Posterior cingulate gyrus (tissue), 11 donors: ENCODE measurements around the gene MANBA.

Experiments
- DNase-seq, 10 donors: peaks; one replicate each; pipeline versions ENCODE4 v3.0.0 to v3.0.0-alpha.2; 2020 to 2021; ENCODE audit warnings: mixed read lengths in 3 of 10
- intact Hi-C: fragments of 100-400 bp; cut with DNase I; formaldehyde crosslinking; loops from one replicate; pipeline ENCODE4 v1.15.1; 2023

Gene MANBA

GRCh38 chr4:102760645-102761295, at the start of gene MANBA:
MANBA (minus strand) TSS chr4:102760968; CDS start chr4:102760894, 74 bp downstream.
- intact Hi-C loops: loop anchor here (1.0 kb wide), 1 partner anchor 65 kb away; no protein-coding TSS in a partner anchor

GRCh38 chr4:102809691-102810090, 48.9 kb upstream of the MANBA start:
- intact Hi-C loops: no loop called here
- no peak for DNase-seq

More at GRCh38 chr4:102760645-102761295, at the start of gene MANBA:
- peak; percentile 71 to 98 (median 81) for DNase-seq

- intact Hi-C loops: no loop called here
- no peak for DNase-seq
Observed at GRCh38 chr4:102809190-102809589, 48.4 kb upstream of the MANBA start.

- DNase-seq: no peak
- intact Hi-C loops: no loop called here
Observed at GRCh38 chr4:102808009-102808408, 47.2 kb upstream of the MANBA start.

GRCh38 chr4:102807345-102807744, 46.6 kb upstream of the MANBA start:
- no peak for DNase-seq
- intact Hi-C loops: no loop called here

GRCh38 chr4:102799816-102800215, 39.0 kb upstream of the MANBA start:
- intact Hi-C loops: no loop called here
- DNase-seq: no peak

GRCh38 chr4:102794999-102795398, 34.2 kb upstream of the MANBA start:
- intact Hi-C loops: no loop called here
- DNase-seq: no peak

GRCh38 chr4:102792361-102792936, 31.7 kb upstream of the MANBA start:
- DNase-seq: no peak
- intact Hi-C loops: no loop called here

- no peak for DNase-seq
- intact Hi-C loops: no loop called here
Observed at GRCh38 chr4:102791318-102791835, 30.6 kb upstream of the MANBA start.

GRCh38 chr4:102789317-102789717, 28.5 kb upstream of the MANBA start:
- no peak for DNase-seq
- intact Hi-C loops: no loop called here

- intact Hi-C loops: no loop called here
- no peak for DNase-seq
Observed at GRCh38 chr4:102787944-102788343, 27.2 kb upstream of the MANBA start.

- no peak for DNase-seq
- intact Hi-C loops: no loop called here
Observed at GRCh38 chr4:102787096-102787881, 26.5 kb upstream of the MANBA start.

- no peak for DNase-seq
- intact Hi-C loops: no loop called here
Observed at GRCh38 chr4:102786279-102786678, 25.5 kb upstream of the MANBA start.

- intact Hi-C loops: no loop called here
- no peak for DNase-seq
Observed at GRCh38 chr4:102783006-102783405, 22.2 kb upstream of the MANBA start.

- no peak for DNase-seq
- intact Hi-C loops: no loop called here
Observed at GRCh38 chr4:102781570-102781969, 20.8 kb upstream of the MANBA start.

- no peak for DNase-seq
- intact Hi-C loops: no loop called here
Observed at GRCh38 chr4:102780476-102781144, 19.8 kb upstream of the MANBA start.

- intact Hi-C loops: no loop called here
- DNase-seq: no peak
Observed at GRCh38 chr4:102779204-102779603, 18.4 kb upstream of the MANBA start.

- no peak for DNase-seq
- intact Hi-C loops: no loop called here
Observed at GRCh38 chr4:102778720-102779119, 18.0 kb upstream of the MANBA start.

- intact Hi-C loops: no loop called here
- no peak for DNase-seq
Observed at GRCh38 chr4:102775805-102776204, 15.0 kb upstream of the MANBA start.

GRCh38 chr4:102774254-102774653, 13.5 kb upstream of the MANBA start:
- intact Hi-C loops: no loop called here

More at GRCh38 chr4:102774254-102774653, 13.5 kb upstream of the MANBA start:
- no peak for DNase-seq
